ENCODE results near the gene PAFAH1B1.

The PAFAH1B1 gene

DNA sequence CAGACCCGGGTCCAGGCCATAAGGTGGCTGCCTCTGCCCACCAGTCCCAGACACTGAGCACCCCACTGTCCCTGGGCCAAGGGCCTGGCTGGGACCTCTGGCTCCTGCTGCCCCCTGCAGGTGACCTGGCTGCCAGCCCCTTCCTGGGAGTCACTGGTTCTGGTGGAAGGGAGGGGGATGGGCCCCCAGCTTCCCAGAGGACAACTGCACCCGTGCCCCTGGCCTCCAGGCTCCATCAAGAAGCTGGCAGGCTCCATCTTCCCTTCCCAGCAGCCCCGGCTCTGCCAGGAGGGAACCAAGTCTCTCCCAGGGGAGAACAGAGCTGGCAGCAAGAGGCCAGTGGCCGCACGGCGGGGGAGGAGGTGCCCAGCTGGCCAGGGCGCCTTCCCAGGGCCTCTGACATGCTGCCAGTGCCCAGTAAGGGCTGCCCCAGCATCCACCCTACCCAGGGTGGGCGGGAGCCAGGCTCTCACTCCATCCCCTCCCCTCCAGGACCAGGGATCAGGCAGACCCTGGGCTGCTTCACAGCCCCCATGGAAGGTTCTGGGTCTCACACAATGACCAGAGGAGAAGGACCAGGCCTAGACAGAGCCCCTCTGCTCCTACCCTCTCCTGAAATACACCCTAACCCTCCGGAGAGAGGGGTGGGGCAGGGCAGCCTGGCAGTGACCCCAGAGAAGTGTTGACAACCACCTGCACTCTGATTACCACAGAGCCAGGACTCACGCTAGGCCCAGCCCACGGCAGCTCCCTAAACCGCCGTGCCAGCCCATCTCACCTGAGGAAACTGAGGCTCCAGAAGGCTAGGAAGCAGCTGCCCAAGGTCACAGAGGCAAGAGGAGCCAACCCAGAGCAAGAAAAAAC, 114.5 kb downstream of the PAFAH1B1 start:
- H3K36me3 Mint-ChIP-seq = peaks cover 44% of the 10 kb centered on the region
- peaks cover 65% of the 10 kb centered on the region for H3K4me1 Mint-ChIP-seq
- peak overlapping the region; percentile 93 for H3K27ac Mint-ChIP-seq
- no peaks in the 10 kb centered on the region for H3K9me3 Mint-ChIP-seq
- H3K4me3 Mint-ChIP-seq = peak overlapping the region; percentile 86
- DNase-seq (ENCODE audit: low spot score in 2 of 2) = no peak
- ATAC-seq = no peak

DNA sequence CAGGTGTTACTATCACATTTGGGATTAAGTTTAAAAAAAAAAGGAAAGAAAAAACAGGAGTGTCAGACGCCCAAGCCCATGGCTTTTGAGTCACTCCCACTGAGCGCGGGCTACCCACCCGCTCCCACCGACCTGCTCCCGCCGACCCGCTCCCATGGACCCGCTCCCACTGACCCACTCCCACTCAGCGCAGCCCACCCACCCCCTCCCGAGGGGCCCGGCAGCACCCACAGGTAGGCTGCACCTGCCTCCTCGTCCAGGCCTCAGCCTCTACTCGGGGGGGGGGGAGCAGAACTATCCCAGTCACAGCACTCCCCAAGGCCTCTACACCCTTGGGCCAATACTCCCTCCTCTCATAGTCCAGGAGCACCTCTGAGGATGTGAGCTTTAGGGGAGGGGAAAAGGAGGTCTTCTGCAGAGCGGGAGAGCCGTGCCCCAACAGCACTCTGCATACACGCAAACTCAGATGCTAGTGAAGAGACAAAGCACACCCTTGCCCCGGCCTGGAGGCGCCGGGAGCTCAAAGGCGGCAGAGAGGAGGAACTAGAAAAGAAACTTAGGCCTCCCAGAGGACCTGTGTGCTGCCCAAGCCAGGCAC, 115.2 kb downstream of the PAFAH1B1 start:
- Mint-ChIP-seq H3K27ac (peak overlapping the region; percentile 93), H3K36me3 (peaks cover 37% of the 10 kb centered on the region), H3K4me3 (peak overlapping the region; percentile 86), H3K9me3 (no peaks in the 10 kb centered on the region), H3K4me1 (peaks cover 65% of the 10 kb centered on the region)
- no peak for DNase-seq (ENCODE audit: low spot score in 2 of 2)
- no peak for ATAC-seq

DNA sequence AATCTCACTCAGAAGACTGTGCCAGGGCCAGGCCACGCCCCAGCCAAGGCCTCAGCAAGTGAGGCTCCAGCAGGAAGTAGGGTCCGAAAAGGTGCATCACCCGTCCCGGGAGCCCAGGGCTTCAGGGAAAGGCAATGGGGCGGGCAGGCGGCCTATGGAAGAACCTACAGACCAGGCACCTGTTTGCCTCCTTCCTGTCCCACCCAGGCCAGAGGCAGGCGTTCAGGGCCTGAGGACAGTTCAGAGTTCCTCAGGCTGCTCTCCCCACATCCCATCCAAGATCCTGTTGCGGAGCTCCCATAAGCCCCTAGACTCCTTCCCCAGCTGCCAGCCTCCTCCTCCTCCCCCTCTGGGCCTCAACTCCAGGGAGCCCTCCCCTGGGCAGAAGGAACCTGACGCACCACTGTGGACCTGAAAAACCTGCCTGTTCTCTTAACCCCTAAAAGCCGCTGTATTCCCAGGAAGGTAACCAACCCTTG, 115.8 kb downstream of the PAFAH1B1 start:
- no peak for DNase-seq (ENCODE audit: low spot score in 2 of 2)

DNA sequence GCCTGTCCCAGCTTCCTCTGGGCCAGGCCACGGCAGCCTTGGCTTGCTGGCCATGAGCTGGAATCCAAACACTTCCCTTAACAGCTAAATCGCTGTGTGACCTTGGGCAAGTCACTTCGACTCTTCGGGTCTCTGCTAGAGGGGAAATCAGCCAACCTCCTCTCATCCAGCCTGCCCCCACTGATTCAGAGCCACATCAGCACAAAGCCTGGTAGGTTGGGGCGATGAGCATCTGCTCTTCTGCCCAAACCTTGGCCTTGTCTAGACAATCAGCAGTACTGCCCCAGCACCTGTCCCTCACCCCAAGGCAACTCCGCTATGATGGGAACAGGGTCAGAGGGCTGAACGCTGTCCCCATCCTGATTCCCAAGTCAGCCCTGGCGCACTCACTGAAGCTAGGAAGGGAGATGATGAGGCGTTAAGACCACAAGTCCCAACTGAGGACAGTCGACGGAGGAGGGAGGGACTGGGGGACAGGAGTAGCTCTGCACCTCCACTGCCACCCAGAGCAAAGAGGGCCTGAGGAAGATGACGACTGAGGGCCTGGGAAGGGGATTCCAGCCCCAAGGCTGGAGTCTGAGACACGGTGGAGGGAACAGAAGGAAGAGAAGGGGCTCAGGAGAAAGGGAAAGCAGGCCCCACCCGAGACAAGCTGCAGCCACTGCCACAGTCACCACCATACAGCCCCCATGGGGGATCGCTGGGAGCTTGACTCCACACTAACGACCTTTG, 116.8 kb downstream of the PAFAH1B1 start:
- DNase-seq (ENCODE audit: low spot score in 2 of 2) = no peak
- H3K9me3 Mint-ChIP-seq = no peaks in the 10 kb centered on the region
- no peak for ATAC-seq
- H3K4me3 Mint-ChIP-seq = peak overlapping the region; percentile 86
- peaks cover 56% of the 10 kb centered on the region for H3K4me1 Mint-ChIP-seq
- peaks cover 28% of the 10 kb centered on the region for H3K36me3 Mint-ChIP-seq
- peak overlapping the region; percentile 93 for H3K27ac Mint-ChIP-seq

More for the DNA sequence above, 115.8 kb downstream of the PAFAH1B1 start:
- H3K27ac Mint-ChIP-seq = peak overlapping the region; percentile 93
- H3K4me1 Mint-ChIP-seq = peaks cover 65% of the 10 kb centered on the region
- peaks cover 36% of the 10 kb centered on the region for H3K36me3 Mint-ChIP-seq
- H3K9me3 Mint-ChIP-seq = no peaks in the 10 kb centered on the region
- peak overlapping the region; percentile 86 for H3K4me3 Mint-ChIP-seq
- ATAC-seq = no peak

DNA sequence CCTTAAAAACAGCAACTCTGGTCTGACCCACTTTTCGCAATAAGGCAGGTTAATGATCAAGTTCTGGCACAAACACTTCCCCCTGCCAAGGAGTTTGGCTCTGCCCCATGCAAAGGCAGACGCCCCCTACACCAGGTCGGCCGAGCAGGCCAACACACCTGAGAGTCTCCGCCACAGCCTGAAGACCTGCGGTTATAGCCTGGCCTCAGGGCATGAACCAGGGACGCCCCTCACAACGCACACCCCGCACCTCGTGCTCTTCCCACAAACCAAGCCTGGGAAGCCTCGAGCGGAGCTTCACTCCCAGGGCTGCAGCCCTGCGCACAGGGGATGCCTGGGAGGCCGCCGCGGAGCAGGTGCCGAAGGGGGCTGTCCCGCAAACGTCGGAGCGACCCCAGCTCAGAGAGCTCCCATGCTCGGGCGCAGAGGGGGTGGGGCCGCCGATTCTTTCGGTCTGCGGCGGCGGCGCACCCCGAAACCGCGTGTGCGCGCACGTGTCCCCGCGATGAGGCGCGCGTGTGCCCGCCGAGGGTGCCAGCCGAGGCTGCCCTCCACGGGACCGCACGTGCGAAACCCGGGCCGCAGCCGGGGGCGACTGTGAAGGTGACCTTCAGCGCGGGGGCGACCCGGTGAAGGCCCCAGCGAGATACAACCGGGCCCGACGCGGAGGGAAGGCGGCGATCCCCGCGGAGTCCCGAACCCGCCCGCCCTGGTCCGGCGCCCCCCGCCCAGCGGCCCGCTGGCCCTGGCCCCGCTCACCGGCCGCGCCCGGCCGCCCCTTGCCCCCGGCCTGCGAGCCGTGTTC, 117.6 kb downstream of the PAFAH1B1 start:
- DNase-seq (ENCODE audit: low spot score in 2 of 2) = no peak
- Mint-ChIP-seq H3K9me3 (no peaks in the 10 kb centered on the region), H3K4me3 (peak overlapping the region; percentile 86), H3K36me3 (peaks cover 22% of the 10 kb centered on the region), H3K27ac (peak overlapping the region; percentile 93), H3K4me1 (peaks cover 48% of the 10 kb centered on the region)
- ATAC-seq = peak; percentile 11

DNA sequence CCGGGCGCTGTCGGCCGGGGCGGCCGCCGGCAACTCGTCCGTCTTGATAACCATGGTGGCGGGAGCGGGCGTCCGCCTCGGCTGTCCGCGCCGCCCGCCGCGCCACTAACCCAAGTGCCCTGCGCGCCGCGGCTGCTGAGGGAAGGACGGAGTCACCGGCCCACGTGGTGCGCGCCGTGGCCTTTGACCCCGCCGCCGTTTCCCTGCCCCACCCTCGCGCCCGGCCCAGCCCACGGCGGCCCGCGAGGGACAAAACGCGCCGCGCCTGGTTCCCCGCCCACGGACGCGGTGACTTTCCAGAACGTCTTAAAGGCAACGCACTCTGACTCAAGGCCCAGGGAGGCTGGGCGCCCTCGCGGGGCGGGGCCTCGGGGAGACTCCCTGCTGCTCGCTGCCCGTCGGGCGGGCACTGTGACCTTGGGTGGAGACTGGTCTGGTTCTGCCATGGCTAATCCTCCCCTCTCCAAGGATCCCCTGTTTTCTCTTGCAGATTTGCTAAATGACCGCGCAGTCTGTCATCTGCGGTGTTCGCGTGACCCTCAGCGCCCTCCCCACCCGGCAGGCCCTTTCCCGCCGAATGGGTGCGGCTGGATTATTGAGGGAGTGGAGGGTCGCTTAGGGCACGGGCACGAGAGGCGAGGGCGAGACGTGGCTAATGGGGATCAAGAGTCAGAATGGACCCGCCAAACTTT, 118.3 kb downstream of the PAFAH1B1 start, which contains the start of gene CLUH:
CLUH (minus strand) TSS at position 157 of the 692 bp plus-strand sequence; CDS start at position 54, 103 bp downstream.
- Mint-ChIP-seq H3K4me1 (peaks cover 41% of the 10 kb centered on the region), H3K9me3 (no peaks in the 10 kb centered on the region), H3K36me3 (peaks cover 22% of the 10 kb centered on the region), H3K4me3 (peak within 1 kb of the TSS; percentile 86), H3K27ac (peak within 1 kb of the TSS; percentile 93)
- ATAC-seq = peak; percentile 92
- peak; percentile 95 to 98 for DNase-seq (ENCODE audit: low spot score in 2 of 2)

DNA sequence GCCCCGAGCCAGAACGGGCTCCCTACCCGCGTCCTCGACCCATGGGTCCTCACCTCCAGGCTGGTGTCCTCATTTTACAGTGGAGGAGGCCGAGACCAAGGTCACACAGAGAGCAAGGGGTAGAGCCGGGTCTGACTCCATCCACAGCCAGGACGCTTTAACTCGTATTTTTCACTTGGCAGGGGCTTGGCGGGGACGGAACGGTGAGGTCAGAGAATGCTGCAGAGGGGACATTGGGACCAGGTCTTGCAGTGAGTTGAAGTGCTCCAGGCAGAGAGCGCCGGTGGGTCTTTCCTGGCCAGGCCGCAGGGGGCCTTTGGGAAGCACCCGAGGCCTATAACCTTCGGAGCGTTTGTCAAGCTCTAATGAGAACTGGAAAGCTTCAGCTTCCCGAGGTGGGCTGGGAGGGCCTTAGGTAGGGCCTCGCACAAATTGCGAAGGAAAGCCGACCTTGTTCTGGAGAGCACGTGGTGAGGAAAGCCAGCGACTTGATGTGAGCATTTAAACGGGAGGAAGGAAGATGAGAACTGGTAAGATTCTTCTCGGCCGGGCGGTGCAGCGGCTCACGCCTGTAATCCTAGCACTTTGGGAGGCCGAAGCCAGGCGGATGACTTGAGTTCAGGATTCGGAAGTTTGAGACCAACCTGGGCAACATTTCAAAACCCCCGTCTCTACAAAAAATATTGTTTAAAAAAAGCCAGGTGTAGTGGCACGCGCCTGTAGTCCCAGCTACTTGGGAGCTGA, 119.0 kb downstream of the PAFAH1B1 start:
- Mint-ChIP-seq H3K4me3 (peak overlapping the region; percentile 86), H3K27ac (peak overlapping the region; percentile 93), H3K36me3 (peaks cover 22% of the 10 kb centered on the region), H3K4me1 (peaks cover 38% of the 10 kb centered on the region), H3K9me3 (no peaks in the 10 kb centered on the region)
- ATAC-seq (no peak), DNase-seq (ENCODE audit: low spot score in 2 of 2) (no peak)

DNA sequence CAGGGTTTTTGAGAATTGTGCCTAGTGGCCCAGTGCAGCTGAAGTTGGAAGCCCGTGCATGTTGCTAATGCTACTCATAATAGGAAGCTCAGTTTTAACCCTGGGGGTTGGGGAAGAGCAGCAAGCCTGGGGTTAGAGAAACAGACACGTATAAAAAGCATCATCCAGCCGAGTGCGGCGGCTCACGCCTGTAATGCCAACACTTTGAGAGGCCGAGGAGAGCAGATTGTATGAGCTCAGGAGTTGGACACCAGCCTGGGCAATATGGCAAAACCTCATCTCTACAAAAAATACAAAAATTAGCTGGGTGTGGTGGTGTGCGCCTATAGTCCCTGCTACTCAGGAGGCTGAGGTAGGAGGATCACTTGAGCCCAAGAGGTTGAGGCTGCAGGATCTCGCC, 120.4 kb downstream of the PAFAH1B1 start:
- H3K36me3 Mint-ChIP-seq = peaks cover 22% of the 10 kb centered on the region
- no peak overlapping the region for H3K27ac Mint-ChIP-seq
- H3K4me1 Mint-ChIP-seq = peaks cover 28% of the 10 kb centered on the region
- no peak overlapping the region for H3K4me3 Mint-ChIP-seq
- no peak for ATAC-seq
- DNase-seq (ENCODE audit: low spot score in 2 of 2) = no peak
- H3K9me3 Mint-ChIP-seq = no peaks in the 10 kb centered on the region

DNA sequence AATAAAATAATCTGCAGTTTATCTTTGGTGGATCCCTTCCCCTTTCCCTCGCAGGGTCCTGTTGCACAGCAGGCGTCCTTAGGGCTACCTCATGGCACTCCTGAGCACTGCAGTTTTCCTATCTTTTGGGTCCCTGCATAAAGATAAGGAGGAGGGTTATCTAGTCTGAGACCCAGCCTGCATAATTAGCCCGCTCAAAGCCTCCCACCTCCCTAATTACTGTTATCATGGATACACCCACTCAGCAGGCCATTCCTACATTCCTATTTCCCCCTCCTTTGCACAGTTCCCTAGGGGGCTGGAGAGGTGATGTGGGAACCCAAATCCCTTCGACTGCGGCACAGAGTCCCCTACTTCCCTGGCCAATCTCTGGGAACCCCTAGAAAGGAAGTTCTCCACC, 123.2 kb downstream of the PAFAH1B1 start:
- Mint-ChIP-seq H3K4me3 (no peak overlapping the region), H3K9me3 (no peaks in the 10 kb centered on the region), H3K36me3 (peaks cover 6% of the 10 kb centered on the region), H3K4me1 (peaks cover 9% of the 10 kb centered on the region), H3K27ac (no peak overlapping the region)
- DNase-seq (ENCODE audit: low spot score in 2 of 2) (no peak), ATAC-seq (no peak)

DNA sequence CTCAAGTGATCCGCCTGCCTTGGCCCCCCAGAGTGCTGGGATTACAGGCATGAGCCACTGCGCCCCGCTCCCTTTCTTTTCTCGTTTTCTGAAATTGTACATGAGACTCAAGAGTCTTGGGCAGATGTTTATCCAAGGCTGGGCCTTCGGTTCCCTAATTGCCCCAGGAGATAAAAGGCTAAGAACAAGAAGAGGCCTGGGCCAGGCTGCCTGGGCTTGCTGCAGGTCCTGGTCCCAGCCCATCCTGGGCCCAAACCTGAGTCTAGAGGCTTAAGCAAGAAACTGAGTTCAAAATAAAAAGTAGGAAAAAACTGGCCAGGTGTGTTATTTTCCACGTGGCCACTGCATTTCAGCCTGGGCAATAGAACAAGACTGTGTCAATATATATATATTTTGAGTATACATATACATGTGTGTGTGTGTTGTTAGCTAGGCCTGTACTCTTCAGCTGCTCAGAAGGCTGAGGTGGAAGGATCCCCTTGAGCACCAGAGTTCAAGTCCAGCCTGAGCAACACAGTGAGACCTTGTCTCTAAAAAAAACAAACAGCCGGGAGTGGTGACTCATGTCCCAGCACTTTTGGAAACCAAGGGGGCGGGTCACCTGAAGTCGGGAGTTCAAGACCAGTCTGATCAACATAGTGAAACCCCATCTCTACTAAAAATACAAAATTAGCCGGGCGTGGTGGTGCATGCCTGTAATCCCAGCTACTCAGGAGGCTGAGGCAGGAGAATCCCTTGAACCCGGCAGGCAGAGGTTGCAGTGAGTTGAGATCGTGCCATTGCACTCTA, 124.9 kb downstream of the PAFAH1B1 start:
- no peak overlapping the region for H3K4me3 Mint-ChIP-seq
- H3K9me3 Mint-ChIP-seq = no peaks in the 10 kb centered on the region
- no peak for ATAC-seq
- no peak overlapping the region for H3K27ac Mint-ChIP-seq
- H3K4me1 Mint-ChIP-seq = no peaks in the 10 kb centered on the region
- no peaks in the 10 kb centered on the region for H3K36me3 Mint-ChIP-seq
- no peak for DNase-seq (ENCODE audit: low spot score in 2 of 2)

DNA sequence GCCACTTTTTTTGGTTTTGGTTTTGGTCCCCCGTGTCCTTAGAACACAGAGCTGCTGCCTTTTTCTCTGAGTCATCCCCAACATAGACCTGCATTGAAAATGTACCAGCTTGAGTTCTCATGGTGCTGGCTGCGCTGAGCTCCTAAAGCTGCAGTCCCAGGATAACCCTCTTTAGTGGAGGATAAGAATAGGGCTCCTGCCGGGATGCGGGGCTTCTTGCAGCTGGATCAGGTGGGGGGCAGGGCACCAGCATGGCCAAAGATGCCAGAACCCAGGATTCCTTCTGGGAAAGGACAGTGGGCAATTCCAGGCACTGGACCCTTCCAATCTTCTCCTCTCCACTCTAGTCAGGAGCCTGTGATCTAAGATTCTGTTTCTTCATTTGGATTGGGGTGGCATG, 126.4 kb downstream of the PAFAH1B1 start:
- no peaks in the 10 kb centered on the region for H3K4me1 Mint-ChIP-seq
- no peak for ATAC-seq
- H3K36me3 Mint-ChIP-seq = no peaks in the 10 kb centered on the region
- H3K9me3 Mint-ChIP-seq = no peaks in the 10 kb centered on the region
- H3K27ac Mint-ChIP-seq = no peak overlapping the region
- no peak for DNase-seq (ENCODE audit: low spot score in 2 of 2)
- H3K4me3 Mint-ChIP-seq = no peak overlapping the region

DNA sequence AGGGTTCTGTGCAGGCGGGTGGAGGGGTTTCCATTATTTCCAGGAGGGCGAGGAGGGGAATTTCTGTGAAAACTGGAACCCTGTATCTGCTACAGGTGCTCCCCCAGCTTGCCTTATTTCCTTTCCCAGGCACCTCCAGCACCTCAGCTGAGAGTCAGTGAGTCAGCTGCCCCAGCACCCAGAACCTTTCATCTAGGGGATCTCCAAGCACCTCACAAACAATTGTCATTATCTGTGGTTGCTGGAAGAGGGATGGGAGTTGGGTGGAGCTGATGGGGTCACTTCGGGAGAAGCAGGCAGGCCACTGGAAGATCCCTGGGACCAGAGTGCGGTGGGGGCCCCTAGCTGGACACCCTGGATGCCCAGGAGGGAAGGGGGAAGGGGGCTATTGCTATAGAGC, 128.1 kb downstream of the PAFAH1B1 start:
- H3K4me3 Mint-ChIP-seq = no peak overlapping the region
- ATAC-seq (no peak), DNase-seq (ENCODE audit: low spot score in 2 of 2) (no peak)
- no peaks in the 10 kb centered on the region for H3K36me3 Mint-ChIP-seq
- no peak overlapping the region for H3K27ac Mint-ChIP-seq
- H3K4me1 Mint-ChIP-seq = peaks cover 9% of the 10 kb centered on the region
- no peaks in the 10 kb centered on the region for H3K9me3 Mint-ChIP-seq

DNA sequence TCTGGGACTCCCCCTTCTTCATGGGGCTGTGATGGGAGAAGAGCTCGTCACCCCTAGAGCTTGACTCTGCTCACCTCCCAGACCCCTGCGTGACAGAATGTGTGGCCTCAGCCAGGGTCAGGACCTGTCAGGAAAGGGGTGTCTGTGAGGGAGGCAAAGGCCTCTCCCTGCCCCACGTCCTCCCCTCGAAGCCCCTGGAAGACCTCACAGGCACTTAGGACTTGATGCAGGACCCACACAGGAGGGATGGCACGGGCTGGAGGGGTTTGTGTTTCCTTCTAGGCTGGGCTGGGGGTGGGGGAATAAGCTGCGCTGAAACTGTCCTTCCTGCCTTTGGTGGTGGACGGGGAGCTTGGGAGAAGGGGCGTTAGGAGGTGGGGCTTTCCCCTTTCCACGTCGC, 129.2 kb downstream of the PAFAH1B1 start:
- no peaks in the 10 kb centered on the region for H3K9me3 Mint-ChIP-seq
- H3K4me3 Mint-ChIP-seq = no peak overlapping the region
- DNase-seq (ENCODE audit: low spot score in 2 of 2) (no peak), ATAC-seq (no peak)
- H3K27ac Mint-ChIP-seq = no peak overlapping the region
- peaks cover 9% of the 10 kb centered on the region for H3K4me1 Mint-ChIP-seq
- no peaks in the 10 kb centered on the region for H3K36me3 Mint-ChIP-seq
